ENCODE data around the gene DNAJB5.
A peak's percentile ranks its signal among the peaks of the same experiment; 100 is the strongest.

The DNAJB5 gene

DNA sequence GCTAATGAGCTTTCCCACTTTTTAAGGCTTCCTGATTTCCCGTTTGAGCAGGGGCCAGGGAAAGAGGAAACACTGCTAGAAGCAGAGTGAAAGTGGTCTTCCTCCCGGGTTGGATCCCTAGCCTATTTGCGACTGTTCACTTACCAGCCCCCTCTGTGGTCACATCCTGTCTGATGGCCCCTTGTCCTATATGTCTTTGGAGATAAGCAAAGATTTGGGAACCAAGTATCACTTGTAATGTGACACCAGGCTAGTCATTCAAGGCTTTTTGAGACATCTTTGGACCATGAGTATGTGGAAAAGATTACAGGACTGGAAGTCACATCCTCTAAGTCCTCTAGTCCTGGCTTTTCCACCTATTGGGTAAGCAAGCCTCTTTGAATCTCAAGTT is 6.1 kb downstream of the DNAJB5 start:
- peak overlapping the region; percentile 96 for H3K27ac ChIP-seq

DNA sequence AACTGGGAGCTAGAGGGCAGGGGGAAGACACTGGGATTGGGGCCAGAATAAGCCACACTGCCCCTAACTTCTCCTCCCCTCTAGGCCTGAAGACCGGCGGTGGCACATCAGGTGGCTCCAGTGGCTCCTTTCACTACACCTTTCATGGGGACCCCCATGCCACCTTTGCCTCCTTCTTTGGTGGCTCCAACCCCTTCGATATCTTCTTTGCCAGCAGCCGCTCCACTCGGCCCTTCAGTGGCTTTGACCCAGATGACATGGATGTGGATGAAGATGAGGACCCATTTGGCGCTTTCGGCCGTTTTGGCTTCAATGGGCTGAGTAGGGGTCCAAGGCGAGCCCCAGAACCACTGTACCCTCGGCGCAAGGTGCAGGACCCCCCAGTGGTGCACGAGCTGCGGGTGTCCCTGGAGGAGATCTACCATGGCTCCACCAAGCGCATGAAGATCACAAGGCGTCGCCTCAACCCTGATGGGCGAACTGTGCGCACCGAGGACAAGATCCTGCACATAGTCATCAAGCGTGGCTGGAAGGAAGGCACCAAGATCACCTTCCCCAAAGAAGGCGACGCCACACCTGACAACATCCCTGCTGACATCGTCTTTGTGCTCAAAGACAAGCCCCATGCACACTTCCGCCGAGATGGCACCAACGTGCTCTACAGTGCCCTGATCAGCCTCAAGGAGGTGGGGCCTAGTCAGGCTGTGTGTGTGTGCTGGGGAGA is 6.8 kb downstream of the DNAJB5 start:
- no peaks in the 10 kb centered on the region for H3K9me3 ChIP-seq (ENCODE audit: severe bottlenecking)
- H3K27ac ChIP-seq = peak overlapping the region; percentile 96
- no peak overlapping the region for H3K4me3 ChIP-seq (ENCODE audit: low read depth, low read length)
- TF ChIP-seq, protein P1, sequence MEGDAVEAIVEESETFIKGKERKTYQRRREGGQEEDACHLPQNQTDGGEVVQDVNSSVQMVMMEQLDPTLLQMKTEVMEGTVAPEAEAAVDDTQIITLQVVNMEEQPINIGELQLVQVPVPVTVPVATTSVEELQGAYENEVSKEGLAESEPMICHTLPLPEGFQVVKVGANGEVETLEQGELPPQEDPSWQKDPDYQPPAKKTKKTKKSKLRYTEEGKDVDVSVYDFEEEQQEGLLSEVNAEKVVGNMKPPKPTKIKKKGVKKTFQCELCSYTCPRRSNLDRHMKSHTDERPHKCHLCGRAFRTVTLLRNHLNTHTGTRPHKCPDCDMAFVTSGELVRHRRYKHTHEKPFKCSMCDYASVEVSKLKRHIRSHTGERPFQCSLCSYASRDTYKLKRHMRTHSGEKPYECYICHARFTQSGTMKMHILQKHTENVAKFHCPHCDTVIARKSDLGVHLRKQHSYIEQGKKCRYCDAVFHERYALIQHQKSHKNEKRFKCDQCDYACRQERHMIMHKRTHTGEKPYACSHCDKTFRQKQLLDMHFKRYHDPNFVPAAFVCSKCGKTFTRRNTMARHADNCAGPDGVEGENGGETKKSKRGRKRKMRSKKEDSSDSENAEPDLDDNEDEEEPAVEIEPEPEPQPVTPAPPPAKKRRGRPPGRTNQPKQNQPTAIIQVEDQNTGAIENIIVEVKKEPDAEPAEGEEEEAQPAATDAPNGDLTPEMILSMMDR (IDR thresholded peaks at IDR 0.05; ENCODE audit: low read depth, low read length) = no peak
- H3K27me3 ChIP-seq (ENCODE audit: insufficient read depth, low read depth, severe bottlenecking) = no peaks in the 10 kb centered on the region
- DNase-seq = no peak
- H3K36me3 ChIP-seq = peaks cover 34% of the 10 kb centered on the region

More for the DNA sequence above, 6.1 kb downstream of the DNAJB5 start:
- no peak for DNase-seq
- no peaks in the 10 kb centered on the region for H3K27me3 ChIP-seq (ENCODE audit: insufficient read depth, low read depth, severe bottlenecking)
- H3K4me3 ChIP-seq (ENCODE audit: low read depth, low read length) = no peak overlapping the region
- peaks cover 37% of the 10 kb centered on the region for H3K36me3 ChIP-seq
- TF ChIP-seq, protein P1 (IDR thresholded peaks at IDR 0.05; ENCODE audit: low read depth, low read length) = no peak
- no peaks in the 10 kb centered on the region for H3K9me3 ChIP-seq (ENCODE audit: severe bottlenecking)

DNA sequence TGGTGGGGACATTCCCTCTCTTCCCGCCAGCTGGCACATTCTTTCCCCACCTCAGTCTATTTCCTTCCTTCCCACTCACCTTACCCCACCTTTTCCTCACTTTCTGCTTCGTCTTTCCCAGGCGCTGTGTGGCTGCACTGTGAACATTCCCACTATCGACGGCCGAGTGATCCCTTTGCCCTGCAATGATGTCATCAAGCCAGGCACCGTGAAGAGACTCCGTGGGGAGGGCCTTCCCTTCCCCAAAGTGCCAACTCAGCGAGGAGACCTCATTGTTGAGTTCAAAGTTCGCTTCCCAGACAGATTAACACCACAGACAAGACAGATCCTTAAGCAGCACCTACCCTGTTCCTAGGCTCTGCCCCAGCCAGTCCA is 7.3 kb downstream of the DNAJB5 start:
- no peaks in the 10 kb centered on the region for H3K9me3 ChIP-seq (ENCODE audit: severe bottlenecking)
- H3K36me3 ChIP-seq = peaks cover 34% of the 10 kb centered on the region
- no peak for DNase-seq
- no peaks in the 10 kb centered on the region for H3K27me3 ChIP-seq (ENCODE audit: insufficient read depth, low read depth, severe bottlenecking)
- H3K4me3 ChIP-seq (ENCODE audit: low read depth, low read length) = no peak overlapping the region
- H3K27ac ChIP-seq = no peak overlapping the region
- TF ChIP-seq, protein P1 (IDR thresholded peaks at IDR 0.05; ENCODE audit: low read depth, low read length) = no peak

DNA sequence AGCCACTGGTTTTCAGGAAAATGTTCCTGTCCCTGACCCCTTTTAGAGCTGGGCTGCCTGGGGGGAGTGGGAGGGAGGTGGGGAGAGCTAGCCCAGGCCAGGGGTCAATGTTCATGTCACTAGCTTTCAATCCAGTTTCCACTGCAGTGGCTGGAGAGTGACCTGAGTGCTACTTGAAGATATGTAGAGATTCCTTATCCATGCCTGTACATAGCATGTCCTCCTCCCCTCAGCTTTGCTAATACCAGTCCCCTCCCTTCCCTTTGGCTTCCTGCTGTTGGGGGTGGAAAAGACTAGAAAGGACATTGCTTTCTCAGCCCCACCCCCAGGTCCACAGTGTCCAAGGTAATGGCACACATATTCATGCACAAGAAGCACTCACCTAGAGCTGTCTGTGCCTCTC is 7.8 kb downstream of the DNAJB5 start:
- no peak for DNase-seq
- Histone ChIP-seq H3K4me3 (ENCODE audit: low read depth, low read length) (no peak overlapping the region), H3K27ac (no peak overlapping the region), H3K9me3 (ENCODE audit: severe bottlenecking) (no peaks in the 10 kb centered on the region), H3K27me3 (ENCODE audit: insufficient read depth, low read depth, severe bottlenecking) (no peaks in the 10 kb centered on the region), H3K36me3 (peaks cover 34% of the 10 kb centered on the region)
- TF ChIP-seq, protein P1 (IDR thresholded peaks at IDR 0.05; ENCODE audit: low read depth, low read length) = no peak

DNA sequence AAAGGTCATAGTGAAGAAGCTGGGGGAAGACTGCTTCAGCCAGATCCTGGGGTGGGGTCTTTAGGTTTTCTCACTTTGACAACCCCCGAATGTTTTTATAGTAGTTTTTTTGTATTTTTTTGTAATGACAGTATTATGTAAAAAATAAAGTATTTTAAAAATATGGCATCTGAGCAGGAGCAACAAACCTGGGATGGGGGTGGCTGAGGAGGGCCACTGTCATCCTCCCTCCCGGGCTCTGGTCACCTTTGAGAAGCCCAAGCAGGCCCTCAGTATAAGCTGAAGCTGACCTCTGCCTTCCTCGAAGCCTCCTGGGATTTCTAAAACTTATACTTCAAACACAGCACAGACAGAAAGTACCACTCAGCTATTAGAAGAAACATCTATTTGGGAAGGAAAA is 8.7 kb downstream of the DNAJB5 start:
- Histone ChIP-seq H3K27ac (no peak overlapping the region), H3K9me3 (ENCODE audit: severe bottlenecking) (no peaks in the 10 kb centered on the region), H3K27me3 (ENCODE audit: insufficient read depth, low read depth, severe bottlenecking) (no peaks in the 10 kb centered on the region), H3K4me3 (ENCODE audit: low read depth, low read length) (no peak overlapping the region), H3K36me3 (peaks cover 28% of the 10 kb centered on the region)
- TF ChIP-seq, protein P1 (IDR thresholded peaks at IDR 0.05; ENCODE audit: low read depth, low read length) = no peak
- no peak for DNase-seq

DNA sequence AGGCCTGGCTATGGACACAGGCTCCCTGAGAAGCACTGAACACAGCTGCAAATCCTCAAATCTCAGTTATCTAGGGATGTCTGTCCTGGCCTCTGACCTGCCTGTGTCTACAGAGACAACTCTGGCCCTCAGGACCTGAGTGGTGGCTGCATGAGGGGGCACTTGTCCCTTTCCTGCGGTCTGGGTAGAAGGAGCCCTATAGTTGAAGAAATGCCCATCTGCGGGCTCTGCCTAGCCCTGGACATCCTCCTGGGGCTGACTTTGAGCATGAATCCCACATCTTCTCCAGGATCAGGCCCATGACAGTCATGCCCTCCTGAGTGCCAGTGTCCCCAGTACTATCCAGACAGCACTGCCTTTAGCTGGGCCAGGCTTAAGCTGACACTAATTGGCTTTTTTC is 10.0 kb downstream of the DNAJB5 start:
- Histone ChIP-seq H3K9me3 (ENCODE audit: severe bottlenecking) (no peaks in the 10 kb centered on the region), H3K27ac (no peak overlapping the region), H3K27me3 (ENCODE audit: insufficient read depth, low read depth, severe bottlenecking) (no peaks in the 10 kb centered on the region), H3K36me3 (peaks cover 28% of the 10 kb centered on the region), H3K4me3 (ENCODE audit: low read depth, low read length) (no peak overlapping the region)
- no peak for DNase-seq
- TF ChIP-seq, protein P1 (IDR thresholded peaks at IDR 0.05; ENCODE audit: low read depth, low read length) = no peak

Data from WERI-Rb-1 (cell line).